ENCODE measurements around the gene HTR3C. TPM values are rescaled to one million over a fixed set of nuclear protein-coding genes. Genes with fewer than 3 reads are reported as not detected.

Gene HTR3C
- polyA plus RNA-seq (2012; ENCODE audit: insufficient read length, low read depth) = not detected

DNA sequence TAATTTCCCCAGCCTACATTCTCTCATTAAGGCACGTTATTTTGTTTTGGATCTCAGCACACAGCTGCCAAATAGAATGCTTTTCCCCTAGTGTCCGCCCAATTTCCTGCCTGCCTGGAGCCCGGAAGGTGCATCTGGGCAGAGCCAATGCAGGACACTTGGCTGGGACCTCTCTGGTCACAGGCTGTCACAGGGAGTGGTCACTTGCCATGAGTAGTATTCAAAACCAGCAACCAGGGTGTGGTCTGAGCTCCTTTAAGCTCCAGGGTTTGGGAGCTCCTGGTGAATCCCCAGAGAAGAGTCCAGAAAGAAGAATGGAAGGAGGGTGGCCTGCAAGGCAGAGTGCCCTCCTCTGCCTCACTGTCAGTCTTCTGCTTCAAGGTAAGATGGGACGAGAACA, at the start of gene HTR3C:
HTR3C (plus strand) TSS at position 281 of the 400 bp plus-strand sequence; CDS start at position 315, 34 bp downstream.
- no peak for TF ChIP-seq POLR2AphosphoS5 (IDR thresholded peaks at IDR 0.05; ENCODE audit: low read depth, low read length)
- TF ChIP-seq REST (IDR thresholded peaks at IDR 0.05; ENCODE audit: insufficient read depth in 1 of 2, low read depth in 2 of 2, low read length in 2 of 2) = no peak

- TF ChIP-seq FOXP2 (optimal IDR thresholded peaks at IDR 0.05; ENCODE audit: borderline replicate concordance, extremely low read depth, extremely low read length, insufficient read depth) (no peak), REST (IDR thresholded peaks at IDR 0.05; ENCODE audit: insufficient read depth in 1 of 2, low read depth in 2 of 2, low read length in 2 of 2) (no peak), SIN3A (IDR thresholded peaks at IDR 0.05; ENCODE audit: borderline replicate concordance, insufficient read depth, low read length) (no peak), TAF1 (IDR thresholded peaks at IDR 0.05; ENCODE audit: borderline replicate concordance, insufficient read depth, low read length) (no peak), POLR2AphosphoS5 (IDR thresholded peaks at IDR 0.05; ENCODE audit: low read depth, low read length) (no peak)
These were observed 49.5 kb upstream of the HTR3C start for GRCh38 chr3:184003187-184003967.

DNA sequence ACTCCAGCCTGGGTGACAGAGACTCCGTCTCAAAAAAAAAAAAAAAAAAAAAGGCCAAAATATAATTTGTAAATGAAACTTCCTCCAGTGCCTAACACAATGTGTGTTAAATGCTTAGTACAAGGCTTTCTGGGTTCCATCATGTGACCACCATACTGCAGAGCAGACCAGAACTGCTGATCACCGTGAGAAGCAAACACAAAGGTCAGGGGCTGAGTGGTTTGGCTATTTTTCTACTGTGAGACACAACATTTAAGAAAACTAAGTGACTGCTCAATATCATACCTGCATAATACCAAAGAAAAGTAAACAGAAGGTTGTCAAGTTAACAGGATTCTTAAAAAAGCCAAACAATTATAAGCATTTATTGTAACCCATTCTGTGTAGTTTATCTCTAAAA, 48.4 kb upstream of the HTR3C start:
- no peak for TF ChIP-seq SIN3A (IDR thresholded peaks at IDR 0.05; ENCODE audit: borderline replicate concordance, insufficient read depth, low read length)
- no peak for TF ChIP-seq TAF1 (IDR thresholded peaks at IDR 0.05; ENCODE audit: borderline replicate concordance, insufficient read depth, low read length)
- no peak for TF ChIP-seq POLR2AphosphoS5 (IDR thresholded peaks at IDR 0.05; ENCODE audit: low read depth, low read length)
- no peak for TF ChIP-seq FOXP2 (optimal IDR thresholded peaks at IDR 0.05; ENCODE audit: borderline replicate concordance, extremely low read depth, extremely low read length, insufficient read depth)
- no peak for TF ChIP-seq REST (IDR thresholded peaks at IDR 0.05; ENCODE audit: insufficient read depth in 1 of 2, low read depth in 2 of 2, low read length in 2 of 2)

- TF ChIP-seq FOXP2 (optimal IDR thresholded peaks at IDR 0.05; ENCODE audit: borderline replicate concordance, extremely low read depth, extremely low read length, insufficient read depth) (no peak), SIN3A (IDR thresholded peaks at IDR 0.05; ENCODE audit: borderline replicate concordance, insufficient read depth, low read length) (no peak), POLR2AphosphoS5 (IDR thresholded peaks at IDR 0.05; ENCODE audit: low read depth, low read length) (no peak)
These were observed 46.8 kb upstream of the HTR3C start for GRCh38 chr3:184005941-184006507.

DNA sequence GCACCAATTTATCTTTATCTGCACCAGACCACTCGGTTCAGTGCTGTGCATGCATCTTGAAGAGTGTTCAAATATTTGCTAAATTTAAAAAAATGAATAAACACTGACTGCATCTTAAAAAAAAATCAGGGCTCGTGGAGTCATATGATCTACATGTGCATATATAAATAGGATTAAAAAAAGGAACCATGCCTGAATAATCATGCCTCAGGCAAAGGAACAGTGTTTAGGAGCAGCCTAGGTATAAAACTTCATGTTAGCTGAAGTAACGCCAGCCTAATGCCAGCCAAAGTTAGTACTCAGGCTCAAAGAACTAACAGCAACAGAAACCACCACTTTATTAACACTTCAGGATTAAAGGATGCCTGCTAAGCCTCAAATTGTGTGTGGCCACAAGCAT, 44.7 kb upstream of the HTR3C start:
- TF ChIP-seq FOXP2 (optimal IDR thresholded peaks at IDR 0.05; ENCODE audit: borderline replicate concordance, extremely low read depth, extremely low read length, insufficient read depth) = no peak
- no peak for TF ChIP-seq SIN3A (IDR thresholded peaks at IDR 0.05; ENCODE audit: borderline replicate concordance, insufficient read depth, low read length)
- no peak for TF ChIP-seq POLR2AphosphoS5 (IDR thresholded peaks at IDR 0.05; ENCODE audit: low read depth, low read length)
- TF ChIP-seq REST (IDR thresholded peaks at IDR 0.05; ENCODE audit: insufficient read depth in 1 of 2, low read depth in 2 of 2, low read length in 2 of 2) = no peak
- no peak for TF ChIP-seq TAF1 (IDR thresholded peaks at IDR 0.05; ENCODE audit: borderline replicate concordance, insufficient read depth, low read length)

All from PFSK-1 (cell line).